ENCODE measurements around the gene UBB. TPM values are rescaled to one million over a fixed set of nuclear protein-coding genes. Genes with fewer than 3 reads are reported as not detected.

The UBB gene
- total and polyA plus RNA-seq, 9 of the 15 experiments (the other 6 are each of a cell fraction or from before 2014, with no cell fraction given), result 1,069 to 4,143 (median 1,696) TPM

GRCh38 chr17:16380640-16381495 lies at the start of gene UBB (continued):
- TF ChIP-seq ZBTB34 (CRISPR knock-in tag; IDR thresholded peaks at IDR 0.05) (no peak), THAP12 (CRISPR knock-in tag; IDR thresholded peaks at IDR 0.05) (peak; percentile 72; the same call in 1 of the 2 replicates), HMBOX1 (IDR thresholded peaks at IDR 0.05) (peak; percentile 85), NFATC3 (IDR thresholded peaks at IDR 0.05) (no peak), GABPB1 (CRISPR knock-in tag; IDR thresholded peaks at IDR 0.05) (no peak; the same call in 1 of the 2 replicates), CREBBP (IDR thresholded peaks at IDR 0.05; ENCODE audit: low read depth, low read length) (no peak), ZHX1 (conservative IDR thresholded peaks at IDR 0.05; ENCODE audit: low read length) (no peak), CREB3 (tag; conservative IDR thresholded peaks at IDR 0.05; ENCODE audit: low read depth) (no peak), POLR3G (IDR thresholded peaks at IDR 0.05; ENCODE audit: extremely low read depth, insufficient read length, insufficient replicate concordance) (no peak), CCNT2 (IDR thresholded peaks at IDR 0.05; ENCODE audit: borderline replicate concordance, extremely low read depth, insufficient read length, low read depth, low read length) (peak; percentile 77), BRD4 (IDR thresholded peaks at IDR 0.05) (peak; percentile 97), HOXB6 (CRISPR knock-in tag; IDR thresholded peaks at IDR 0.05; ENCODE audit: borderline replicate concordance) (no peak), TSC22D4 (tag; IDR thresholded peaks at IDR 0.05) (no peak), ZNF639 (CRISPR knock-in tag; conservative IDR thresholded peaks at IDR 0.05 in 1 of 2, IDR thresholded peaks at IDR 0.05 in 1 of 2) (no peak), ZBED1 (IDR thresholded peaks at IDR 0.05) (no peak), NFYB (IDR thresholded peaks at IDR 0.05; ENCODE audit: extremely low read depth, insufficient read length) (peak; percentile 34)

All from K562 (cell line).